ENCODE data around the gene CYB5D1. TPM values are rescaled to one million over a fixed set of nuclear protein-coding genes. Genes with fewer than 3 reads are reported as not detected.

The CYB5D1 gene
- total RNA-seq, 2 experiments from 2014 or later, result 18.1 to 24.8 TPM

GRCh38 chr17:7845359-7846062, 12.3 kb upstream of the CYB5D1 start:
- peak overlapping the region; percentile 95 for H3K4me2 ChIP-seq (ENCODE audit: low read length)
- peak overlapping the region; percentile 79 for H3K4me3 ChIP-seq (ENCODE audit: low read depth, low read length, poor library complexity, severe bottlenecking)
- no peaks in the 10 kb centered on the region for H3K9me2 ChIP-seq (ENCODE audit: insufficient read depth, low read length)
- no peak overlapping the region for H2AFZ ChIP-seq (ENCODE audit: low read length)
- H3K36me3 ChIP-seq (ENCODE audit: insufficient read depth, low read length), result peaks cover 53% of the 10 kb centered on the region
- no TSS peak for BruUV-seq (replicated peaks)
- CTCF ChIA-PET (ENCODE audit: unreplicated experiment), result interaction anchor here (1.2 kb wide), 1 partner anchor 11 kb away, joined by 9 read pairs; no protein-coding TSS in a partner anchor
- TF ChIP-seq EZH2phosphoT487 (IDR thresholded peaks at IDR 0.05; ENCODE audit: borderline replicate concordance, low read depth, low read length) (no peak), CTCF (conservative IDR thresholded peaks at IDR 0.05; ENCODE audit: low read length) (no peak)
- peaks cover 21% of the 10 kb centered on the region for H3K4me1 ChIP-seq (ENCODE audit: insufficient read depth, low read length, poor library complexity, severe bottlenecking)
- POLR2A ChIA-PET, result interaction anchor here (0.6 to 1.0 kb wide), 3 partner anchors 11 to 298 kb away, joined by 4 to 5 read pairs (median 4); partner anchors contain the start of gene TP53
- H3K79me2 ChIP-seq (ENCODE audit: insufficient read depth, low read depth, low read length), result peaks cover 26% of the 10 kb centered on the region; the same call in 1 of the 2 replicates
- intact Hi-C loops (cut with micrococcal nuclease; ENCODE audit: unreplicated experiment), result no loop called here
- DNase-seq (ENCODE audit: low spot score), result no peak
- peak overlapping the region; percentile 92 for H3K27ac ChIP-seq (ENCODE audit: low read depth, low read length, poor library complexity, severe bottlenecking)
- peaks cover 17% of the 10 kb centered on the region; the same call in 1 of the 2 replicates for H4K20me1 ChIP-seq (ENCODE audit: insufficient read depth, low read length)
- H3K9me3 ChIP-seq (ENCODE audit: low read length), result no peaks in the 10 kb centered on the region

- no TSS peak for BruUV-seq (replicated peaks)
- intact Hi-C loops (cut with micrococcal nuclease; ENCODE audit: unreplicated experiment), result no loop called here
- H4K20me1 ChIP-seq (ENCODE audit: insufficient read depth, low read length), result peaks cover 10% of the 10 kb centered on the region; the same call in 1 of the 2 replicates
- H3K27ac ChIP-seq (ENCODE audit: low read depth, low read length, poor library complexity, severe bottlenecking), result no peak overlapping the region
- no peak for DNase-seq (ENCODE audit: low spot score)
- peaks cover 21% of the 10 kb centered on the region for H3K4me1 ChIP-seq (ENCODE audit: insufficient read depth, low read length, poor library complexity, severe bottlenecking)
- H2AFZ ChIP-seq (ENCODE audit: low read length), result no peak overlapping the region
- POLR2A ChIA-PET, result interaction anchor here (0.6 kb wide), 1 partner anchor 297 kb away, joined by 4 read pairs; no protein-coding TSS in a partner anchor
- no peak overlapping the region for H3K4me2 ChIP-seq (ENCODE audit: low read length)
- peaks cover 53% of the 10 kb centered on the region for H3K36me3 ChIP-seq (ENCODE audit: insufficient read depth, low read length)
- H3K9me2 ChIP-seq (ENCODE audit: insufficient read depth, low read length), result no peaks in the 10 kb centered on the region
- no peak for TF ChIP-seq EZH2phosphoT487 (IDR thresholded peaks at IDR 0.05; ENCODE audit: borderline replicate concordance, low read depth, low read length)
- no peak for TF ChIP-seq CTCF (conservative IDR thresholded peaks at IDR 0.05; ENCODE audit: low read length)
- no peak overlapping the region for H3K4me3 ChIP-seq (ENCODE audit: low read depth, low read length, poor library complexity, severe bottlenecking)
- CTCF ChIA-PET (ENCODE audit: unreplicated experiment), result no interaction called here
- H3K79me2 ChIP-seq (ENCODE audit: insufficient read depth, low read depth, low read length), result peaks cover 19% of the 10 kb centered on the region; the same call in 1 of the 2 replicates
- H3K9me3 ChIP-seq (ENCODE audit: low read length), result no peaks in the 10 kb centered on the region
Observed at GRCh38 chr17:7846063-7846735, 11.6 kb upstream of the CYB5D1 start.

Measured in OCI-LY7 (cell line).